Suprapubic skin (tissue), 4 donors: ENCODE measurements around the gene METTL13.

Experiments
- EP300 ChIP-seq: sonication (generic); formaldehyde crosslinking; IDR thresholded peaks from one replicate; pipeline ENCODE4 v1.6.1; 2017; ENCODE audit warnings: antibody characterized with exemption
- POLR2A ChIP-seq, 2 donors: fragments of 450-650 bp; IDR thresholded peaks; one replicate each; pipeline ENCODE4 v1.6.1; 2017; ENCODE audit warnings: antibody characterized with exemption in 2 of 2, mild to moderate bottlenecking in 2 of 2, moderate library complexity in 2 of 2
- POLR2AphosphoS5 ChIP-seq, 3 donors: sonication (generic); formaldehyde crosslinking; IDR thresholded peaks; one replicate each; pipeline ENCODE4 v1.6.1; 2017; ENCODE audit warnings: antibody characterized with exemption in 3 of 3
- TF ChIP-seq, protein P1 (sequence below), 2 donors: fragments of 200-600 bp in 1 of 2; fragments of 450-650 bp in 1 of 2; sonication (generic) in 1 of 2; IDR thresholded peaks; one replicate each; pipeline ENCODE4 v1.5.1; 2016 to 2019; ENCODE audit warnings: antibody characterized with exemption in 2 of 2, mild to moderate bottlenecking in 1 of 2, moderate library complexity in 1 of 2

DNA sequence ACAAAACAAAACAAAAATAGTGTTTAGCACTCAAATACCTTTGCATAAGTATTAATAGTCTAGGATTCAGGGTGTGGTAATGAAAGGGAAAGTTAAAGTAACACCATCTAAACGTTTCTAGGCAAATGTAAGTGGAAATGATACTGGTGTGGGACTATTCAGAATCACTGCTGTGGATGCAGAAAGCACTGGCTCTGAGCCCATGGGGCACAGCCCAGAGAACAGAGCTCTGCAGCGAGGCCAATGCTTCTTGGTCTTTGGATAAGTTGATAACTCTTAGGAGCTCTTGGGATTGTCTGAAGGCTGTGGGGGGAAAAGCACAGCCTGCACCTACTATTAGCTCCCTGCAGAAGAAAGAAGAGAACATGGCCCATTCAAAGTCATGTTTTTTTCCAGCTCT lies 38.5 kb downstream of the METTL13 start:
- TF ChIP-seq, protein P1, sequence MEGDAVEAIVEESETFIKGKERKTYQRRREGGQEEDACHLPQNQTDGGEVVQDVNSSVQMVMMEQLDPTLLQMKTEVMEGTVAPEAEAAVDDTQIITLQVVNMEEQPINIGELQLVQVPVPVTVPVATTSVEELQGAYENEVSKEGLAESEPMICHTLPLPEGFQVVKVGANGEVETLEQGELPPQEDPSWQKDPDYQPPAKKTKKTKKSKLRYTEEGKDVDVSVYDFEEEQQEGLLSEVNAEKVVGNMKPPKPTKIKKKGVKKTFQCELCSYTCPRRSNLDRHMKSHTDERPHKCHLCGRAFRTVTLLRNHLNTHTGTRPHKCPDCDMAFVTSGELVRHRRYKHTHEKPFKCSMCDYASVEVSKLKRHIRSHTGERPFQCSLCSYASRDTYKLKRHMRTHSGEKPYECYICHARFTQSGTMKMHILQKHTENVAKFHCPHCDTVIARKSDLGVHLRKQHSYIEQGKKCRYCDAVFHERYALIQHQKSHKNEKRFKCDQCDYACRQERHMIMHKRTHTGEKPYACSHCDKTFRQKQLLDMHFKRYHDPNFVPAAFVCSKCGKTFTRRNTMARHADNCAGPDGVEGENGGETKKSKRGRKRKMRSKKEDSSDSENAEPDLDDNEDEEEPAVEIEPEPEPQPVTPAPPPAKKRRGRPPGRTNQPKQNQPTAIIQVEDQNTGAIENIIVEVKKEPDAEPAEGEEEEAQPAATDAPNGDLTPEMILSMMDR (IDR thresholded peaks at IDR 0.05) = no peak
- TF ChIP-seq POLR2AphosphoS5 (IDR thresholded peaks at IDR 0.05) (no peak), POLR2A (IDR thresholded peaks at IDR 0.05) (no peak), EP300 (no peak)
